Suprapubic skin (tissue), 4 donors: ENCODE data around the gene RRH. TPM values are rescaled to one million over a fixed set of nuclear protein-coding genes. Genes with fewer than 3 reads are reported as not detected.
"Not testable (repeated sequence)": the region's sequence is repeated elsewhere in the genome, so short reads cannot be mapped to it uniquely, and the experiment has no call there.

ENCODE experiments used
- DNase-seq, 2 donors: peaks; one replicate each; pipeline ENCODE4 v3.0.0-alpha.2; 2019; ENCODE audit warnings: low spot score in 2 of 2
- H3K27ac ChIP-seq: fragments of 200-600 bp; sonication (generic); one replicate; pipeline ENCODE4 v1.5.1; 2019
- H3K27me3 ChIP-seq: fragments of 200-600 bp; sonication (generic); one replicate; pipeline ENCODE4 v1.5.1; 2019
- H3K36me3 ChIP-seq: fragments of 200-600 bp; sonication (generic); one replicate; pipeline ENCODE4 v1.5.1; 2019
- H3K4me1 ChIP-seq: fragments of 200-600 bp; sonication (generic); one replicate; pipeline ENCODE4 v1.5.1; 2019
- H3K4me3 ChIP-seq: fragments of 200-600 bp; sonication (generic); one replicate; pipeline ENCODE4 v1.5.1; 2019; ENCODE audit warnings: mild to moderate bottlenecking
- H3K9me3 ChIP-seq: fragments of 200-600 bp; sonication (generic); one replicate; pipeline ENCODE4 v1.5.1; 2019
- EP300 ChIP-seq: sonication (generic); formaldehyde crosslinking; IDR thresholded peaks from one replicate; pipeline ENCODE4 v1.6.1; 2017; ENCODE audit warnings: antibody characterized with exemption
- POLR2A ChIP-seq, 2 donors: fragments of 450-650 bp; IDR thresholded peaks; one replicate each; pipeline ENCODE4 v1.6.1; 2017; ENCODE audit warnings: antibody characterized with exemption in 2 of 2, mild to moderate bottlenecking in 2 of 2, moderate library complexity in 2 of 2
- POLR2AphosphoS5 ChIP-seq, 3 donors: sonication (generic); formaldehyde crosslinking; IDR thresholded peaks; one replicate each; pipeline ENCODE4 v1.6.1; 2017; ENCODE audit warnings: antibody characterized with exemption in 3 of 3
- WGBS: methylation state at CpG from one replicate; pipeline ENCODE4 v1.1.5; 2018; 5-methylcytosine and 5-hydroxymethylcytosine counted together
- total RNA-seq, 4 donors: library from RNA; depleted of rRNA; stranded (reverse); fragments of >200 nt; gene quantifications; one replicate each; pipeline ENCODE4 v1.1.0, GENCODE V29; 2016
- TF ChIP-seq, protein P1 (sequence below), 2 donors: fragments of 200-600 bp in 1 of 2; fragments of 450-650 bp in 1 of 2; sonication (generic) in 1 of 2; IDR thresholded peaks; one replicate each; pipeline ENCODE4 v1.5.1; 2016 to 2019; ENCODE audit warnings: antibody characterized with exemption in 2 of 2, mild to moderate bottlenecking in 1 of 2, moderate library complexity in 1 of 2

The RRH gene
- total RNA-seq, 4 donors from 2014 or later, result 0.78 to 1.2 TPM; not detected in 2

DNA sequence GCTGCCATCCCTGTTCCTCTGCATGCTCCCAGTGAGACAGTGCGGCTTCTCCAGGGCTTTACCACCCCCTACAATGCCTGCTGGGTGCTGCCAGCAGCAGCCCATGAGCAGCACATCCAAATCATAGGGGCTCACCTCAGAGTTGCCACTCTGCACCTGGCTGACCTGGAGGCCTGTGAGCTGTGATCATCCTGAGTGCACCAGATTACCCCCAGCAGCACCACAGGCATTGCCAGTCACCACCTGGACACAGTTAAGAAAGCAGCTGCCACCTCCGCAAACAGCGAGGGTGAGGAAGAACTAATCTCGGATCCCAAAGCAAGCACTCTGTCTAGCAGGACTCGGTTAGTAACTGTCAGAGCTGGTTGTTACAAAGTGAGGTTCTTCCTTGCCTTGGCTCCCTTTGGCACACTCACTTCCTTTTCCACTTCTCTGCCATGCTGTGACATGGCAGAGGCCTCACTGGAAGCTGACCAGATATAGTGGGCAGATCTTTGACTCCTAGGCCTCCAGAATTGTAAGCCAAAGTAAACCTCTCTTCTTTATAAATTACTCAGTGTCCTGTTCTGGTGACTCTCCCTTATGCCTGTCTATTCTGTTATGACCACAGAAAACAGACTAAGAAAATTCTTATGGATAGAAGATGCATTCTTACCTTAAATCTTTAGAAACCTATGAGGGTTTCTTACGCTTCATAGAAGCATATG, 45.3 kb downstream of the RRH start:
- TF ChIP-seq POLR2AphosphoS5 (IDR thresholded peaks at IDR 0.05), result no peak
- TF ChIP-seq, protein P1, sequence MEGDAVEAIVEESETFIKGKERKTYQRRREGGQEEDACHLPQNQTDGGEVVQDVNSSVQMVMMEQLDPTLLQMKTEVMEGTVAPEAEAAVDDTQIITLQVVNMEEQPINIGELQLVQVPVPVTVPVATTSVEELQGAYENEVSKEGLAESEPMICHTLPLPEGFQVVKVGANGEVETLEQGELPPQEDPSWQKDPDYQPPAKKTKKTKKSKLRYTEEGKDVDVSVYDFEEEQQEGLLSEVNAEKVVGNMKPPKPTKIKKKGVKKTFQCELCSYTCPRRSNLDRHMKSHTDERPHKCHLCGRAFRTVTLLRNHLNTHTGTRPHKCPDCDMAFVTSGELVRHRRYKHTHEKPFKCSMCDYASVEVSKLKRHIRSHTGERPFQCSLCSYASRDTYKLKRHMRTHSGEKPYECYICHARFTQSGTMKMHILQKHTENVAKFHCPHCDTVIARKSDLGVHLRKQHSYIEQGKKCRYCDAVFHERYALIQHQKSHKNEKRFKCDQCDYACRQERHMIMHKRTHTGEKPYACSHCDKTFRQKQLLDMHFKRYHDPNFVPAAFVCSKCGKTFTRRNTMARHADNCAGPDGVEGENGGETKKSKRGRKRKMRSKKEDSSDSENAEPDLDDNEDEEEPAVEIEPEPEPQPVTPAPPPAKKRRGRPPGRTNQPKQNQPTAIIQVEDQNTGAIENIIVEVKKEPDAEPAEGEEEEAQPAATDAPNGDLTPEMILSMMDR (IDR thresholded peaks at IDR 0.05), result no peak
- no peak for TF ChIP-seq EP300
- no peak for TF ChIP-seq POLR2A (IDR thresholded peaks at IDR 0.05)
- H3K27ac ChIP-seq, result no peak overlapping the region
- peaks cover 4% of the 10 kb centered on the region for H3K4me1 ChIP-seq
- H3K4me3 ChIP-seq, result no peak overlapping the region
- no peak for DNase-seq
- H3K9me3 ChIP-seq, result no peaks in the 10 kb centered on the region
- no peaks in the 10 kb centered on the region for H3K27me3 ChIP-seq
- peaks cover 6% of the 10 kb centered on the region for H3K36me3 ChIP-seq
- 96% methylated on average over 4 of the region's 6 CpGs for WGBS

DNA sequence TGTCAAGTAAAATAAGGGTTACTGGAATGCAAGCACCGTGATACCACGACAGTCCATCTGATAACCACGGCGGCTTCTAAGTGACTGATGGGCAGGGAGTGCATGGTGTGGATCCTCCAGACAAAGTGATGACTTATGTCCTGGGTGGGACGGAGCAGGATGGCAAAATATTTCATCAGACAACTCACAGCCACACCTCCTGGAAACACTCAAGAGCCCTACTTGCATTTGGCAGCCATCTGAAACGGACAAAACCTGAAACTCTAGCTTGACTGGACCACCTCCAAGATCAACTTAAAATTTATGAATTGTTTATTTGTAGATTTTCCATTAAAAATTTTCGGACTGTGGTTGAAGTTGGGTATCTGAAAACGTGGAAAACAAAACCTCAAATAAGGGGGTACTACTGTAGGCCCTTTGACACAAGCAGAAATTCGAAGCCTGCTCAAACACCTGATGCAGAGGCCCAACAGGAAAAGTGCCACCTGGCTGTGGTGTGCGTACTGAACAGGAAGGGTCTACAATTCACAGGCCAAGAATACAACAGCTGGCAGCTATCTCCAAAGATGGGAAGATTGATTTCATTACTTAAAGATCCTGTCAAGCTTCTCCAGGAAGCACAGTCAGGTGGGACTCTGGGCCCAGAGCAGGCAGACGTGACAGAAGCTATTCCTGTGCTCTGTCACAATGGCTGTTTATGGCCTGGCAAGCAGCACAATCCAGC, 46.2 kb downstream of the RRH start:
- no peak for TF ChIP-seq POLR2A (IDR thresholded peaks at IDR 0.05)
- peaks cover 6% of the 10 kb centered on the region for H3K36me3 ChIP-seq
- no peak for DNase-seq
- no peaks in the 10 kb centered on the region for H3K9me3 ChIP-seq
- 49% methylated on average over 11 of the region's 11 CpGs for WGBS
- H3K4me3 ChIP-seq, result no peak overlapping the region
- H3K27ac ChIP-seq, result no peak overlapping the region
- no peaks in the 10 kb centered on the region for H3K27me3 ChIP-seq
- peaks cover 4% of the 10 kb centered on the region for H3K4me1 ChIP-seq

DNA sequence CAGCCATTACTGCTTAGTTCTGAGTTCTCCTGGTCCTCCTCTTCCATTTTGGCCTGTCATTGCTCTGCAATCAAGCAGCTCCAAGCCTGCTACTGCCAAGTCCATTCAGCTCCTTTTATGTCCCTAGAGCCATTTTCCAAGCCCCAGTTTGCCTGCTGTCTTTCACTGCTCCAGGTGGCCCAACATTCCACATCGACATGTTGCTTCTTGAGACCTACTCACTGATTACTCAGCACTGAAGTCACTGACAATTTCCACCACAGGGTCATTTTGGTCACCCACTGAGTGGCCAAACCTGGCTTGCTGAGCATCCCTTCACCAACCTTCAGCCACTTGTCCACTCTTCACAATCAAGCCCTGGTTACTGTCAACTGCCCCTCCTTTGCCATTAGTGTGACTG, 47.3 kb downstream of the RRH start:
- H3K27ac ChIP-seq, result no peak overlapping the region
- DNase-seq, result no peak
- H3K4me1 ChIP-seq, result peaks cover 4% of the 10 kb centered on the region
- H3K9me3 ChIP-seq, result no peaks in the 10 kb centered on the region
- peaks cover 2% of the 10 kb centered on the region for H3K36me3 ChIP-seq
- no peak for TF ChIP-seq POLR2A (IDR thresholded peaks at IDR 0.05)
- TF ChIP-seq POLR2AphosphoS5 (IDR thresholded peaks at IDR 0.05), result no peak
- TF ChIP-seq, protein P1 (IDR thresholded peaks at IDR 0.05), result no peak
- TF ChIP-seq EP300, result no peak
- H3K4me3 ChIP-seq, result no peak overlapping the region
- H3K27me3 ChIP-seq, result no peaks in the 10 kb centered on the region
- 80% methylated on average over 1 of the region's 1 CpG for WGBS

DNA sequence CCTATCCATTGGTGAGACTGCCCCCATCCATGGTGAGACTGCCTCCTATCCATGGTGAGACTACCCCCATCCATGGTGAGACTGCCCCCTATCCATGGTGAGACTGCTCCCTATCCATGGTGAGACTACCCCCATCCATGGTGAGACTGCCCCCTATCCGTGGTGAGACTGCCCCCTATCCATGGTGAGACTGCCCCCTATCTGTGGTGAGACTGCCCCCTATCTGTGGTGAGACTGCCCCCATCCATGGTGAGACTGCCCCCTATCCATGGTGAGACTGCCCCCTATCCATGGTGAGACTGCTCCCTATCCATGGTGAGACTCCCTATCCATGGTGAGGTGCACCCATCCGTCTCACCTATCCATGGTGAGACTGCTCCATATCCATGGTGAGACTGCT, 47.8 kb downstream of the RRH start:
- not testable (repeated sequence) for H3K4me1 ChIP-seq, H3K36me3 ChIP-seq, H3K4me3 ChIP-seq, DNase-seq, H3K27ac ChIP-seq, H3K27me3 ChIP-seq, H3K9me3 ChIP-seq
- 58% methylated on average over 2 of the region's 2 CpGs for WGBS

DNA sequence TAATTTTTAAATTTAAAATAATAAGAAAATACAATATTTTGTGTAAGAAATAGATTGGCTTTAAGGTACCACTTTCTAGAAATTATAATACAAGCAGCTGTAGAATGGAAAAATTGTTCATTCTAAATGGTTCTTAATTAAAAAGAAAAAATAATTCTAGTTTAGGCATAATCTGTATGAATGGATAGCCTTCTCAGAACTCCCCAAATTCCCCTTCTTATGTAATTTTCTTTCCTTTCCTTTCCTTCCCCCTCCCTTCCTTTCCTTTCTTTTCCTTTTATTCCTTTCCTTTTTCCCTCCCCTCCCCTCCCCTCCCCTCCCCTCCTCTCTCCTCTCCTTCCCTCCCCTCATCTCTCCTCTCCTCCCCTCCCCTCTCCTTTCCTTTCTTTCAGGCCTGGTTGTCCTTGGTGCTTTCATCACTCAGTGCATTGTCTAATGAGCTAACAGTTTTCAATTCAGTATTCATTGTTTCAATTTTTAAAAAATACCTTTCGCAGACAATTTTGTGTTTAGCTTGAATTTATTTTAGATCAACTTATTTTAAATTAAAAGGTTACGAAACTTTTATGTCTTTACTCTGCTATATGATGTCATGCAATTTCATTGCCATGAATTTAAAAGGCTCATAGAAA, 49.0 kb downstream of the RRH start:
- DNase-seq, result no peak
- H3K27me3 ChIP-seq, result no peaks in the 10 kb centered on the region
- H3K9me3 ChIP-seq, result no peaks in the 10 kb centered on the region
- H3K27ac ChIP-seq, result no peak overlapping the region
- H3K36me3 ChIP-seq, result no peaks in the 10 kb centered on the region
- TF ChIP-seq EP300 (no peak), POLR2A (IDR thresholded peaks at IDR 0.05) (no peak)
- TF ChIP-seq, protein P1 (IDR thresholded peaks at IDR 0.05), result no peak
- H3K4me1 ChIP-seq, result peaks cover 4% of the 10 kb centered on the region
- 78% methylated on average over 2 of the region's 2 CpGs for WGBS
- H3K4me3 ChIP-seq, result no peak overlapping the region

DNA sequence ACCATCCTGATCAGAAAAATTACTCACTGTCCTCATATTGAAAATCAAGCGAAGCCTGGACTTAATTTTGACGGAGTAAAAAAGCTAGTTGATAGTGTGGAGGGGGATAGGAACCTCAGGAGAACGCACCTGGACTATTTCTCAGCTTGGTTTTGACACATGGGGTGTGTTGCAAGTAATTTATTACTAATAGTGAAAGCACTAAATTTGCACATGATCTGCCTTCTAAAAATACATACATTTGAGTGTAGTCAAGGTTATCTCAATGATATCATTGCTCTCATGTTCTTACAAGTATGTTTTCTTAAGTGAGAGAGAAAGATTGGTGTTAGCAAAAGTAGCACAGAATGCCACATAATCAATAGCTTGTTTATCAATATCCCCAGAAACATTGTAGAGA, 49.6 kb downstream of the RRH start:
- H3K9me3 ChIP-seq, result no peaks in the 10 kb centered on the region
- no peak for DNase-seq
- WGBS, result 38% methylated on average over 3 of the region's 3 CpGs
- peaks cover 4% of the 10 kb centered on the region for H3K4me1 ChIP-seq
- TF ChIP-seq, protein P1 (IDR thresholded peaks at IDR 0.05), result no peak
- TF ChIP-seq POLR2A (IDR thresholded peaks at IDR 0.05), result no peak
- no peak for TF ChIP-seq POLR2AphosphoS5 (IDR thresholded peaks at IDR 0.05)
- no peak for TF ChIP-seq EP300
- H3K4me3 ChIP-seq, result no peak overlapping the region
- H3K36me3 ChIP-seq, result no peaks in the 10 kb centered on the region
- no peak overlapping the region for H3K27ac ChIP-seq
- no peaks in the 10 kb centered on the region for H3K27me3 ChIP-seq
